ENCODE measurements around the gene PRKAG2.

PRKAG2 gene

GRCh38 chr7:151775547-151776443 is 101.1 kb downstream of the PRKAG2 start:
- DNase-seq: no peak
- Histone ChIP-seq H3K27me3 (no peaks in the 10 kb centered on the region), H3K9me3 (no peaks in the 10 kb centered on the region), H3K4me1 (no peaks in the 10 kb centered on the region), H3K4me3 (ENCODE audit: low read depth, low read length) (no peak overlapping the region), H3K36me3 (no peaks in the 10 kb centered on the region)
- TF ChIP-seq, protein P1, sequence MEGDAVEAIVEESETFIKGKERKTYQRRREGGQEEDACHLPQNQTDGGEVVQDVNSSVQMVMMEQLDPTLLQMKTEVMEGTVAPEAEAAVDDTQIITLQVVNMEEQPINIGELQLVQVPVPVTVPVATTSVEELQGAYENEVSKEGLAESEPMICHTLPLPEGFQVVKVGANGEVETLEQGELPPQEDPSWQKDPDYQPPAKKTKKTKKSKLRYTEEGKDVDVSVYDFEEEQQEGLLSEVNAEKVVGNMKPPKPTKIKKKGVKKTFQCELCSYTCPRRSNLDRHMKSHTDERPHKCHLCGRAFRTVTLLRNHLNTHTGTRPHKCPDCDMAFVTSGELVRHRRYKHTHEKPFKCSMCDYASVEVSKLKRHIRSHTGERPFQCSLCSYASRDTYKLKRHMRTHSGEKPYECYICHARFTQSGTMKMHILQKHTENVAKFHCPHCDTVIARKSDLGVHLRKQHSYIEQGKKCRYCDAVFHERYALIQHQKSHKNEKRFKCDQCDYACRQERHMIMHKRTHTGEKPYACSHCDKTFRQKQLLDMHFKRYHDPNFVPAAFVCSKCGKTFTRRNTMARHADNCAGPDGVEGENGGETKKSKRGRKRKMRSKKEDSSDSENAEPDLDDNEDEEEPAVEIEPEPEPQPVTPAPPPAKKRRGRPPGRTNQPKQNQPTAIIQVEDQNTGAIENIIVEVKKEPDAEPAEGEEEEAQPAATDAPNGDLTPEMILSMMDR (IDR thresholded peaks at IDR 0.05; ENCODE audit: low read depth, low read length): no peak

DNA sequence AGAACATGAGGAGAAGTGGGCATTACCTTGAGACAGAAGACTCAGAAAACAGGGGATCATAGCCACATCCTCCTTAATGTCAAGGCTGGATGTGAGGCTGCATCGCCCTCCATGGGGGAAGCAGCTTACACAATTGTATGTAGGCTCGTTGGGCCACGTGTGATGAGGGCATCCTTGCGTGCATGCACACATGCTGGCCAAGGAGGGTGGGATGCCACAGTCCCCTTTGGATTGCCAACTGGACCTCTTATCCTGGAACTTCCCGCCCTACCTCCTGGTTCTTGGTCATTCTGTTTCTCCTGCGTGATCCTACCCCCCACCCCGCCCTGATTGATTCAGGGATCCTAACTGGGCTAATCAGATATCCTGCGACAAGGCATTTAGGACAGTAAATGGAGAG is 102.0 kb downstream of the PRKAG2 start:
- H3K36me3 ChIP-seq: no peaks in the 10 kb centered on the region
- no peaks in the 10 kb centered on the region for H3K27me3 ChIP-seq
- TF ChIP-seq, protein P1 (IDR thresholded peaks at IDR 0.05; ENCODE audit: low read depth, low read length): no peak
- DNase-seq: no peak
- no peaks in the 10 kb centered on the region for H3K9me3 ChIP-seq
- no peak overlapping the region for H3K4me3 ChIP-seq (ENCODE audit: low read depth, low read length)
- no peaks in the 10 kb centered on the region for H3K4me1 ChIP-seq

DNA sequence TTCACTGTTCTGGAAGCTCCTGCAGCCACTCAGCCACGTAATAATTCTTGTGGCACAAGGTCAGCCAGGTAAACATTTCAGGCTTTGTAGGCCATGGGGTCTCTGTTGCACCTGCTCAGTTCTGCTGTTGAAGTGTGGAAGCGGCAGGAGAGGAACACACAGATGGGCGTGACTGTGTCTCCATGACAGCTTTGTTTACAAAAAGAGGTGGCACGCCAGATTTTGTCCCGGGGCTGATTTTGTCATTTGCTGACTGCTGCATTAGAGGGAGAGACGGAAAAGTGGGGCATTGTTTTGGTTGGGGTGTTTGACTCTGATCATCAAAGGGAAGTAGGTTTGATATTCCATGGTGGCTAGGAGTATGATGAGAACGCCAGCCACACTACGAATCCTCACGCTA is 103.1 kb downstream of the PRKAG2 start:
- TF ChIP-seq, protein P1 (IDR thresholded peaks at IDR 0.05; ENCODE audit: low read depth, low read length): no peak
- H3K4me3 ChIP-seq (ENCODE audit: low read depth, low read length): no peak overlapping the region

DNA sequence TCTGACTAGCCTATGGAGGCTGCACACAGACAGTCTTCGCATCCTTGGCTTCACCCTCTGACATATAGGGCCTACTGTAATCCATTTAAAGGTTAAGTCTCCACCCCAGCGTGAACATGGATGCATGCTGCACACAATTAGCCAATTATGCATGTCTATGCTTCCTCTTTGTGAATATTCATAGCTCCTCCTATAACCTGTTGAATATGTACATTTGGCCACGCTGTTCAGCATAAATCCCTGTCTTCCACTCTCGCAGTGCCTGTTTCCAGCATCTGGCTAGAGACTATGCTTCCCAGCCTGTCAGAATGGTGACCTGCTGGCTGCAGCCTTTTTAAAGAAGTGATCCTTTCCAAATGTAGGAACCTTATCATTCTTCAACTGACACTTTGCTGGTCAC is 106.7 kb downstream of the PRKAG2 start:
- TF ChIP-seq, protein P1 (IDR thresholded peaks at IDR 0.05; ENCODE audit: low read depth, low read length): no peak
- H3K4me1 ChIP-seq: no peaks in the 10 kb centered on the region
- H3K9me3 ChIP-seq: no peaks in the 10 kb centered on the region
- H3K27me3 ChIP-seq: no peaks in the 10 kb centered on the region
- no peaks in the 10 kb centered on the region for H3K36me3 ChIP-seq
- H3K4me3 ChIP-seq (ENCODE audit: low read depth, low read length): no peak overlapping the region
- no peak for DNase-seq

More for the DNA sequence above, 103.1 kb downstream of the PRKAG2 start:
- Histone ChIP-seq H3K9me3 (no peaks in the 10 kb centered on the region), H3K27me3 (no peaks in the 10 kb centered on the region), H3K36me3 (no peaks in the 10 kb centered on the region), H3K4me1 (no peaks in the 10 kb centered on the region)
- DNase-seq: no peak

GRCh38 chr7:151769188-151769821 is 107.6 kb downstream of the PRKAG2 start:
- TF ChIP-seq, protein P1 (IDR thresholded peaks at IDR 0.05; ENCODE audit: low read depth, low read length): no peak
- Histone ChIP-seq H3K4me3 (ENCODE audit: low read depth, low read length) (no peak overlapping the region), H3K27me3 (no peaks in the 10 kb centered on the region), H3K4me1 (no peaks in the 10 kb centered on the region), H3K9me3 (no peaks in the 10 kb centered on the region), H3K36me3 (no peaks in the 10 kb centered on the region)
- no peak for DNase-seq

DNA sequence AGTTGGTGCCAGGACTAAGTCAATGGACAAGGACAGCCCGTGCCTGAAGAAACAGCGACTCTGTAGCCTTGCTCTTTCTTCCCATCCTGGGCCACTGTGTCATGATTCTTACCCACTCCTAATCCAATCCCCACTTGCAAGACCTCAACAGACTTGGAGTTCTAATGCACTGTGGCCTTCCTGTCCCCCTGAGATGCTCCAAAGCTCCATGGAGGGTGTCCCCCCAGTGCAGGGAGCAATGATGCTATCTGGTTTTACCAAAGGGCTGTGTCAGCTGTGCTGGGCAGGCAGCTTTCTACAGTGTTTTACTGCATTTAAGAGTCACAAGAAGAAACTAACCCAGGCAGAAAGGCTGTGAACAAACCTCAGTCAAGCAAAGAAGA is 108.1 kb downstream of the PRKAG2 start:
- Histone ChIP-seq H3K36me3 (no peaks in the 10 kb centered on the region), H3K4me3 (ENCODE audit: low read depth, low read length) (no peak overlapping the region), H3K9me3 (no peaks in the 10 kb centered on the region), H3K27me3 (no peaks in the 10 kb centered on the region), H3K4me1 (no peaks in the 10 kb centered on the region)
- DNase-seq: no peak
- TF ChIP-seq, protein P1 (IDR thresholded peaks at IDR 0.05; ENCODE audit: low read depth, low read length): no peak

All from BE2C (cell line).